ENCODE data around the gene COX19.
A peak's percentile ranks its signal among the peaks of the same experiment; 100 is the strongest.
"Not testable (repeated sequence)": the region's sequence is repeated elsewhere in the genome, so short reads cannot be mapped to it uniquely, and the experiment has no call there.

The COX19 gene

GRCh38 chr7:959271-959670 is 16.1 kb downstream of the COX19 start:
- DNase-seq, result no peak

- DNase-seq, result no peak
Measured at GRCh38 chr7:958221-959200, 16.8 kb downstream of the COX19 start.

- DNase-seq, result no peak
Measured at GRCh38 chr7:957418-958220, 17.7 kb downstream of the COX19 start.

GRCh38 chr7:956031-956430 is 19.3 kb downstream of the COX19 start:
- no peak for DNase-seq

GRCh38 chr7:954330-955238 is 20.8 kb downstream of the COX19 start, which contains the start of gene ADAP1:
Gene ADAP1, minus strand, starts transcription at chr7:954680. Its CDS starts 203 bp downstream, at chr7:954477.
- peak; percentile 29 for DNase-seq

- DNase-seq, result no peak
Measured at GRCh38 chr7:953547-954327, 21.6 kb downstream of the COX19 start.

- no peak for DNase-seq
Measured at GRCh38 chr7:952548-953441, 22.6 kb downstream of the COX19 start.

GRCh38 chr7:951881-952547 is 23.3 kb downstream of the COX19 start:
- DNase-seq, result no peak

GRCh38 chr7:949021-949934 is 26.1 kb downstream of the COX19 start:
- no peak for DNase-seq

GRCh38 chr7:947391-948210 is 27.7 kb downstream of the COX19 start:
- no peak for DNase-seq

GRCh38 chr7:946256-946996 is 28.9 kb downstream of the COX19 start:
- no peak for DNase-seq

GRCh38 chr7:945556-946255 is 29.6 kb downstream of the COX19 start:
- DNase-seq, result no peak

GRCh38 chr7:945147-945555 is 30.2 kb downstream of the COX19 start:
- DNase-seq, result no peak

GRCh38 chr7:944744-945143 is 30.6 kb downstream of the COX19 start:
- DNase-seq, result no peak

- DNase-seq, result not testable (repeated sequence)
Measured at GRCh38 chr7:943793-944192, 31.6 kb downstream of the COX19 start.

- DNase-seq, result no peak
Measured at GRCh38 chr7:940599-941408, 34.5 kb downstream of the COX19 start.

Data from activated T-cell treated with anti-CD3 and anti-CD28 coated beads for 4 hours (primary cell).